GM13977 (cell line): ENCODE data around the gene GORASP2.

ENCODE experiments used
- DNase-seq: peaks from one replicate; pipeline ENCODE4 v3.0.0; 2012; ENCODE audit warnings: low spot score
- in situ Hi-C: fragments of 300-500 bp; cut with MboI; formaldehyde crosslinking; loops from one replicate; pipeline ENCODE4 v1.12.0; 2022; ENCODE audit warnings: low sequenced_read_pairs, low pct_unique_long_range_greater_than_20kb, mixed read lengths, inconsistent platforms; ENCODE audit not compliant: unreplicated experiment
- TF ChIP-seq, protein P1 (sequence below): IDR thresholded peaks from 2 replicates; pipeline ENCODE4 v1.5.1; 2012; ENCODE audit warnings: mild to moderate bottlenecking, control low read depth; ENCODE audit not compliant: insufficient read depth; ENCODE audit errors: extremely low read depth, missing control alignments

Gene GORASP2

DNA sequence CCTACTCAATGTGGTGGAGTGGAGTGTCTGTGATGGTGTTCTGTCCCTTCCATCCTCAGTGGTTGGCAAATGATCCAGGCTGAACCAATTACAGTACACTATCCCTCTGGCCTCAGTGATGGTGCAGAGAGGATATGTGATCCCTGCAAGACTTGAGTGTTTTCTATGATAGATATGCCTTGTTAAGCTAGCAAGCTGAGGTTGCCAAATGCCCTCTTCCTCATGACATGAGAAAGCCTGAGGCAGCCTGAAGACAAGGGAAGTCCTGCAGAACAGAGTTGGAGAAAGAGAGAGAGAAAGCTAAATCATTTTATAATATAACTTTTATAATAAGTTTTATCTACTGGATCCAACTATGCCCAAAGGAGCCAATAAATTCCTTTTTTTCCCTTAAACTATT, 41.6 kb upstream of the GORASP2 start:
- in situ Hi-C loops, result no loop called here
- TF ChIP-seq, protein P1, sequence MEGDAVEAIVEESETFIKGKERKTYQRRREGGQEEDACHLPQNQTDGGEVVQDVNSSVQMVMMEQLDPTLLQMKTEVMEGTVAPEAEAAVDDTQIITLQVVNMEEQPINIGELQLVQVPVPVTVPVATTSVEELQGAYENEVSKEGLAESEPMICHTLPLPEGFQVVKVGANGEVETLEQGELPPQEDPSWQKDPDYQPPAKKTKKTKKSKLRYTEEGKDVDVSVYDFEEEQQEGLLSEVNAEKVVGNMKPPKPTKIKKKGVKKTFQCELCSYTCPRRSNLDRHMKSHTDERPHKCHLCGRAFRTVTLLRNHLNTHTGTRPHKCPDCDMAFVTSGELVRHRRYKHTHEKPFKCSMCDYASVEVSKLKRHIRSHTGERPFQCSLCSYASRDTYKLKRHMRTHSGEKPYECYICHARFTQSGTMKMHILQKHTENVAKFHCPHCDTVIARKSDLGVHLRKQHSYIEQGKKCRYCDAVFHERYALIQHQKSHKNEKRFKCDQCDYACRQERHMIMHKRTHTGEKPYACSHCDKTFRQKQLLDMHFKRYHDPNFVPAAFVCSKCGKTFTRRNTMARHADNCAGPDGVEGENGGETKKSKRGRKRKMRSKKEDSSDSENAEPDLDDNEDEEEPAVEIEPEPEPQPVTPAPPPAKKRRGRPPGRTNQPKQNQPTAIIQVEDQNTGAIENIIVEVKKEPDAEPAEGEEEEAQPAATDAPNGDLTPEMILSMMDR, result no peak
- no peak for DNase-seq

DNA sequence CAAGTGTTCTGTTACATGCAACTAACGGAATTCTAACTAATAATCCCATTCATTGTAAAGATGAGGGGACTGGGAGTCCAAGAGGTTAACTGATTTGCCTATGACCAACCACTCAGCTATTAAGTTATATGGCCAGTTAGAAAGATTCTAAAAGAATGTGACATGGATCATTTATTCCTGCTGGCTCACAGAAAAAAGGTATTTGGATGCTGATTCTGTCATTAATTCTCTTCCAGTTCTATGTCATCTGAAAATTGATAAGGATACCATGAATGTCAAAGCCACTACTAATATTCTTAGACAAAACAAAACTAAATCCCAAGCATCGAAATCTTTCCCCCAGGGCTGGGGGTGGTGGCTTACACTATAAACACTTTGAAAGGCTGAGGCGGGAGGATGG, 41.2 kb upstream of the GORASP2 start:
- TF ChIP-seq, protein P1, result no peak
- in situ Hi-C loops, result no loop called here
- DNase-seq, result no peak

DNA sequence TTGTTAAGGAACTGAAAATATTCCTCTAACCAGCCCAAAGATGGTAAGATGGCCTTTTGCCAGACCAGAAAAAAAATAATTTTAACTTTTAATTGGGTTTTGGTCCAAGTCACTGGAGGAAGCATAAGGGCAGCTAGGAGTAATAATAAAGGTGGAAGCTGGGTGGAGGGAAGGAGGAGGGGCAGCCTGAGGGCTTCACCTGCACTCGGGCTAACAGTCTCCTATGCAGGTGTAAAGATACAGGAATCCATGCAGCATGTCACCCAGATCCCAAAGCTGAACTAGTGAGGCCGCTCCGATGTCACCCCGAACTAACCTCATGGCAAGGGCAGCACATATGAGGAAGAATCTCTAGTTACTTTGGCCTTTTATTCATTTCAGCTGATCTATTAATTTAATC, 37.2 kb upstream of the GORASP2 start:
- no peak for DNase-seq
- in situ Hi-C loops, result no loop called here
- TF ChIP-seq, protein P1, result no peak

DNA sequence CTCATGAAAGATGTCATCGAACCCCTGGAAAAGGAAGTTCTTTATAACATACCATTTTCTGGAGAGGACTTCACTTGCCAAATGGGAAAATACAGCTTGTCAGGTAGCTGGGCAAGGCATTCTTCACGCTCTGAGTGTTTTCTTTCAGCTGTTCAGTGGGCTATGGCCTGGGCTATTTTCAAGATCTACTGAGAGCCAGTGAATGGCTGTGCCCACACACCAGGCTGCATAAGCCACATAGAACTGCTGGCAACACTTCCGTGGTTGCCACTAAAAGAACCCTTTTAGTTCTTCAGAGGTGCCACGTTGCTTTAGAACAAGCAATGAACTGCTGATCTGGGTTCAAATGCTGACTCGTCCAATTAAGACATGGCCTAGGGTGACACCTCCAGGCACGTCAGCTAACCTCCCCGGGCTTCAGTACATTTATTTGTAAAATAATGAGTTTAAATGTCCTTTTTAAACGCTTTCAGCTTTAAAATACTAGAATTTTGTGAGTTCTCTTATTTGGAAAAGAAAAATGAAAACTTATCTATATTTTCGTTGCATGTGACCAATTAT, 36.6 kb upstream of the GORASP2 start:
- TF ChIP-seq, protein P1, result no peak
- DNase-seq, result no peak
- in situ Hi-C loops, result no loop called here

GRCh38 chr2:170895023-170895757, 33.9 kb upstream of the GORASP2 start:
- DNase-seq, result no peak

DNA sequence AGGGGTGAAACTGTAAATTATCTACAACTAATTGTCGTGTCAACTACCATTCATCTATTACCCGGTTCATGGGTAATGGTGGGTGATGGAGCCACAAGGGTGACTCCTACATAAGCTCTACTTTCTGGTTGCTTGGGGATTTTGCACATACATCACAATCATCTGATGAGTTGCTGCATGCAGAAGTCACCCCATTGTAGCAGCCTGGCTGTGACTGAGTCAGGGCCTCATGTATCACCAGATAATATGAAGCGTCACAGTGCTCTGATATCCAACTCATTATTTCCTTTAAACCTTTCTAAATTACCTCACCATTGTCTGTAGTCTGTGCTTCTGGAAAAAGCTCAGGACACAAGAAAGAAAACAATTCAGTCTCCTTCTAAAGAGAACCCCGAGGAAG, 32.4 kb upstream of the GORASP2 start:
- in situ Hi-C loops, result no loop called here
- DNase-seq, result no peak
- TF ChIP-seq, protein P1, result no peak

More at GRCh38 chr2:170895023-170895757, 33.9 kb upstream of the GORASP2 start:
- in situ Hi-C loops, result no loop called here
- TF ChIP-seq, protein P1, result no peak
